Effector CD8-positive, alpha-beta T cell (primary cell): ENCODE data around the gene SLFN12L.
A peak's percentile ranks its signal among the peaks of the same experiment; 100 is the strongest.
"Not testable (repeated sequence)": the region's sequence is repeated elsewhere in the genome, so short reads cannot be mapped to it uniquely, and the experiment has no call there.

Experiments
- DNase-seq: peaks from one replicate; lab custom pipeline; 2025; lab: John Stamatoyannopoulos, UW
- total RNA-seq, 4 experiments: gene quantifications; one replicate each; lab custom pipeline; 2026; lab: John Stamatoyannopoulos, UW

The SLFN12L gene
- 156 to 615 (median 376) reads per million in 4 experiments for total RNA-seq

DNA sequence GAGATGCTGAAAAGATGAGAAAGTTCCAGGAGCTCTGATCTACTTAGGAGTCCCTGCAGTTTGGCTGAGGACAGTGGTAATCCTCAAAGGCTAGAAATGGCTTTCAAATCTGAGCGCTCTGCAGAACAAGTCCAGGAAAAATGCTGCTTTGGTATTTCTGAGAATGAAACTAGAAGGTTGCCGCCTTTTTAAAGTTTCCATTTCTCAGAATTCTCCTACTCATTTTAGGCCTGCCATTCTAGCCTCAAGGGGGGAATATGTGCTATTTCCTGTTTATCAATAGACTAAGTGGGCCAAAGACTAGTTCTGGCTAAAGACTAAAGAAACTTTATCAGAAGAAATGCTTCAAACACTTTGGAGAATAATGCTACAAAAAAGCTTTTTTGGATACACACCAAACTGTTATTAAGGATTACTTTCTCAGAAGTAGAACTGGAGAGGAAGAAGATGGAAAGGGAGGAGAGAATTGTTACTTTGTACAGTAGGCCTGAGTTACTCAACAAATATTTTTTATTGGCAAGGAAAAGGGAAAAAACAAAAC lies at the start of gene SLFN12L:
Gene SLFN12L (minus strand): TSS at position 78 of the 541 bp plus-strand sequence. CDS start 15,314 bp downstream, outside the sequence.
- no peak for DNase-seq

DNA sequence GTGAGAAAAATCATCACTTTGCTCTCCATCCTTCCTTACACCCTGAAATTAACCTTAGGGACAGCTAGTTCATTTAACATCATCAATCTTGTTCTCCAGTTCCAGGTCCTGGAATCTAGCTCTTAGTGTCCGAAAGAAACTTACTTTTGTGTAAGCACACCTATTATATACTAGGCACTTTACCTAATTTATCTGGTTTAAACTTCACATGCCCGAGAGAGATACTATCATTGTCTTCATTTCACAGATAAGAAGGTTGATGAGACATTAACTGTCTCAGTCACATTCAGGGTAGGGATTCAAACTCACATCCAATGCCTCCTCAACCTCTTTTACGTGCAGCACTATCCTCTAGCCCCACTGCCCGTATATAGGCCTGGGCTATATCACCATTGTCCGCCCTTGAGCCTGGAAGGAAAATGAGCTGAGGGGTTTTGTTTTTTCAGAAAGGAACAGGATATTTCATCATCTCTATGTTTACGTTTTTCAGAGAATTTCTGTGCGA lies 49.1 kb upstream of the SLFN12L start:
- DNase-seq, result no peak

DNA sequence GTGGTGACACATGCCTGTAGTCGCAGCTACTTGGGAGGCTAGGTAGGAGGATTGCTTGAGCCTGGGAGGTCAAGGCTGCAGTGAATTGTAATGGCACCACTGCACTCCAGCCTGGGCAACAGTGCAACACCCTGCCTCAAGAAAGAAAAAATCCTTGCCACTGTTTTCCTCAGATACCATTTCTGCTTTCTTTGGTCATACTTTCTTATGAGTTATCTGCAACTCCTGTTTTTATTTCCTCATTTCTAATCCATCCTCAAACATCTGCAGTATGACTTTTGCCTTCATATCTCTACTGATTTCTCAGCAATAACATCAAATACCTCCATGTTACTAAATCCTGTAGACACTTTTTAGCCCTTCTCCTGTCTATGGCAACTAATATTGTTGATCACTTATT lies 46.6 kb upstream of the SLFN12L start:
- DNase-seq, result no peak

DNA sequence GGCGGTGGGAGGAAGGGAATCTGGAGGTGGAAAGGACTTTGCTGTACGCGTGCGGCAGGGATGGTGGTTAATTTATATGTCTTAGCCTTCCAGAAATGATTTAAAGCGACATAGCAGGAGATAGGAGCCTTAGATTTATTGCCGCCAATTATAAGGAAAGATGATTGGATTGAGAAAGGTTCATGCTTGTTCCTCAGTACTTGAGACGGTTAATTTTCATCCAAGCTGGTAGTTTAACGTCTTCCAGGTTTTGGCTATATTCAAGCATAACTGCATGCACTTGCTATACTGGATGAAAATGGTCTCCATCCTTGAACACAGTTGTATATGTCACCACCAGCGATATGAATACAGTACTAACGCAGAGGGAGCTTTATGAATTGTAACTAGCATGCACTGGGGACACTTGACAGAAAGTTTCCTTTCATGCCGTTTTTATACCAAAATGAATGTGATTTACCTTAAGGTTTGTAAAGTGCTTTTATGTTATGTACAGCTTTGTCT lies 41.5 kb upstream of the SLFN12L start:
- no peak for DNase-seq

DNA sequence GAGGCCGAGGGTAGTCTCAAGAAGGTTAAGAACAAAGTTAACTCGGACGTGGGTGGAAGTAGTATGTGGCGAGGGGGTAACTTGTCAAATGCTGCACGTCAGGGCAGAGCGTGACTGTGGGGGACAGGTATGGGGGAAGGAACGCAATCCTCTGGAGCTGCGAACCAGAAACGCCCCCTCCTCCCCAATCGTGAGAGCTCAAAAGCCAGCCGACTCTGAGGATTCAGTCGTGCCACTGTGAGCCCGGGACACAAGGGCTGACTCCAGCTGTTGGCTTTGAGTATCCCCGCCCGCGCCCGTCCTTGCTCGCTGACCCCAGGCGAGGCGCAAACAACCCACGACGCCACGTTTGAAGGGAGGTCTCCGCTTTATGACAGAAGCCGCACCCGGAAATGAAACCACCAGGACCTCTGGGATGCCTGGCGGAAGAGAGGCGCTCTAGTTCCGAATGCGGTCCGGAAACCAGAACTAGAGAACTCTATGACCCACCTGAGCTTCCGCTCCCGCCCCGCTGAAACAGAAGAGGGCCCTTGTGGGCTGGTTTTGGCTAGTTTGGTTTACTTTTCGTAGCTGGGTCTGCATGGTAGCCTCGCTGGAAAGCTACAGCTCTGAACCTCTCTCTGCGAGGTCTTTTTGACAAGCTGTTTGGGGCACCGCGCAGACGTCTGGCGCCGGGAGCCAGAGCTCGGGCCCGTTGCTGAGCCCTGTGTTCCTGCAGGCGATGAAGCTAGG lies 40.9 kb upstream of the SLFN12L start, which contains the start of gene PEX12:
Gene PEX12 (minus strand): TSS at position 375 of the 732 bp plus-strand sequence. CDS start 550 bp downstream, outside the sequence.
- peak; percentile 78 for DNase-seq

DNA sequence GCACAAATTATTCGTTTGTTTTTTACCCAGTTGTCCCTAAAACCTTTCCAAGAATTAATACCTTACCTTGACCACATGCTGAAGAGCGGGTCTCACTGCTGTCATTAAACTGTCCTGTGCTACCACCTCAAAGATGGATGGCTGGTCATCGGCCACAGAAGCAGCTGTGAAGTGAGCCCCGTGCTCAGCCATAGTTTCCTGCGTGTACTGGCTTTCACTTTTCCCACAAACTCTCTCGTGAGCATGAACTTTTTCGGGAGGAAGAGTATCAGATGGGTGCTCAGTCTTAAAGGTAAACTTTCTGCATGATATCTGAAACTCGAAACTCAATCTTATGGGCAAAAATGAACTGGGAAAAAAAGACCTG lies 40.3 kb upstream of the SLFN12L start:
- no peak for DNase-seq

DNA sequence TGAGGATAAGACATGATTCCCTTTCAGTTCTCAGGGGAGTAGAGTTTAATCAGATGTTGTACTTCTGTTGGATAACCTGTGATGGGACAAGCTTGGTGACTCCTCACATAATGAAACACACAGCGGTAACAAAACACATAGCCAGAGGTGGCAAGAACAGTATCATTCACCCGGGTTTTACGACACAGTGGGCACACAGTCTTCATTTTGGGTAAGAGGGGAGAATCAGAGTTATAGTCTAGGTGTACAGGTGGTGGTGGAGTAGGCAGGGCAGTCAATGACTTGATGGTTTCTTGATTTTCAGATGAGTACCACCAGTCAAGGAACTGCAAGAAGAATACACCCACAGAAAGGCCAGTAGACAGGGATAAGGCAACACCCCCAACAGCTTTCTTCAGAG lies 38.3 kb upstream of the SLFN12L start:
- DNase-seq, result no peak

DNA sequence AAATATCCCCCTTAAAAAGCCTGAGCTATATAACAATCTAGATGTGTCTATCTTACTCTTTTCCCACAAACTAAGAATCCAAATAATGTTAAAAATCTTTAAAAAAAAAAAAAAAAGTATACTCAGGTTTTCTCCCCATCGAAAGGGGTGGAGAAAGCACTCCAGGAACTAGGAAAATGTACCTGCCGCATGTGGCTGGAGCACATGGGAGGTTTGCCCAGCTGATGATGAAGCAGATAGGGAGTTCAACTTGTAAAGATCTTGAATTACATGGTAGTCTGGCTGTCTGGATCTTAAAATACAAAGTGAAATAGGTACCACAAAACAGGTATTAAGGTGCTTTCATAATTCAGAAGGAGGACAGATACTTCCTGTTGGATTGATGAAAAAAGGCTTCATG lies 31.9 kb upstream of the SLFN12L start:
- no peak for DNase-seq

DNA sequence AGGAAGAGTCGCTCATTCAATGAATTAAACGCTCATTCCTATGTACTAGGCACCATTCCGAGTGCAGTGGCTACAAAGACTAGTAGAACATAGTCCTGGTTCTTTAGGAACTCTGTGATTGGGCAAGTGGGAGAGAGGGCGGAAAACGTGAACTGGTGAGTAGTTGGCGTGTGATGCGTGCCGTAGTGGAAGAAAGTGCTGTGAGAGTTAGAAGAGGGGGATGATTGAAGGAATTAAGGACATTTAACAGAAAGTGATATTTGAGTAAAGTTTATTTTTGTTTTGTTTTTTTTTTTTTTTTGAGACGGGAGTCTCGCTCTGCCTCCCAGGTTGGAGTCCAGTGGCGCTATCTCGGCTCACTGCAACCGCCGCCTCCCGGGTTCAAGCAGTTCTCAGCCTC lies 31.1 kb upstream of the SLFN12L start:
- no peak for DNase-seq

DNA sequence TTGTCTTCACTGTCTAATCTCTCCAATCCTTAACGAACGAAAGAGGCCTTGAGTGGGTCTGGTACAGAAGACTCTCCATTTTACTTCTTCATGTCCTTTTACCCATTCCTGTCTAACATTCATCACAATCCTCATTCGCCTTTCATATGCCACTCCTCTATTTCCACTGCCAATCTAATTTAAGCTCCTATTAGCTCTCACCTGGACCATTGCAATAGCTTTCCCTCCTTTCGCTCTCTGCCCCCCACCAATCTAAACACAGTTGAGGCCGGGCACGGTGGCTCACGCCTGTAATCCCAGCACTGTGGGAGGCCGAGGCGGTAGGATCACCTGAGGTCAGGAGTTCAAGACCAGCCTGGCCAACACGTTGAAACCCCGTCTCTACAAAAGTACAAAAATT lies 29.5 kb upstream of the SLFN12L start:
- DNase-seq, result no peak

DNA sequence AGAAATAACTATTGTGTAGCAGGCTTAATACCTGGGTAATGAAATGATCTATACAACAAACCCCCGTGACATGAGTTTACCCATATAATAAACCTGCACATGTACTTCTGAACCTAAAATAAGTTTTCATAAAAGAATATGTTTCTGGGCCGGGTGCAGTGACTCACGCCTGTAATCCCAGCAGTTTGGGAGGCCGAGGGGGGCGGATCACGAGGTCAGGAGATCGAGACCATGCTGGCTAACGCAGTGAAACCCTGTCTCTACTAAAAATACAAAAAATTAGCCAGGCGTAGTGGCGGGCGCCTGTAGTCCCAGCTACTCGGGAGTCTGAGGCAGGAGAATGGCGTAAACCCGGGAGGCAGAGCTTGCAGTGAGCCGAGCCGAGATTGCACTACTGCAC lies 25.7 kb upstream of the SLFN12L start:
- DNase-seq, result not testable (repeated sequence)

DNA sequence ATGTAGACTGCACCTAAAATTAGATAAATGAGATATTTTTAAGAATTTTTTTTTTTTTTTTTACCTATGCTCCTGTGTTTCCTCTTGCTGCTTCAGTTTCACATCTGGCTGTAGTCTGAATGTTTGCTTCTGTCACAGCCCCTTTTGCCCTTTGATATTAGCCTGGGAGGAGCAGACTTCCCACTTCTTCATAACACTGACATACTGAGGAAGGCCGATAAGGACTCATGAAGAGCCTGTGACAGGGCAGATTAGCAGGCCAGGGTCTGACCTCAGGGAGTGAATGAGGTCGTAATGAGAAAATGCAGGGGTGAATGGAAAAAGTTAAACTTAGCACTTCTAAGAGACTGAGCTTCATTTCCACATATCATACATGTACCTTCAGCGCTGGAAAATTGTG lies 23.2 kb upstream of the SLFN12L start, which contains the start of gene SLFN14:
Gene SLFN14 (minus strand): TSS at position 117 of the 400 bp plus-strand sequence. CDS start 2,757 bp downstream, outside the sequence.
- no peak for DNase-seq

DNA sequence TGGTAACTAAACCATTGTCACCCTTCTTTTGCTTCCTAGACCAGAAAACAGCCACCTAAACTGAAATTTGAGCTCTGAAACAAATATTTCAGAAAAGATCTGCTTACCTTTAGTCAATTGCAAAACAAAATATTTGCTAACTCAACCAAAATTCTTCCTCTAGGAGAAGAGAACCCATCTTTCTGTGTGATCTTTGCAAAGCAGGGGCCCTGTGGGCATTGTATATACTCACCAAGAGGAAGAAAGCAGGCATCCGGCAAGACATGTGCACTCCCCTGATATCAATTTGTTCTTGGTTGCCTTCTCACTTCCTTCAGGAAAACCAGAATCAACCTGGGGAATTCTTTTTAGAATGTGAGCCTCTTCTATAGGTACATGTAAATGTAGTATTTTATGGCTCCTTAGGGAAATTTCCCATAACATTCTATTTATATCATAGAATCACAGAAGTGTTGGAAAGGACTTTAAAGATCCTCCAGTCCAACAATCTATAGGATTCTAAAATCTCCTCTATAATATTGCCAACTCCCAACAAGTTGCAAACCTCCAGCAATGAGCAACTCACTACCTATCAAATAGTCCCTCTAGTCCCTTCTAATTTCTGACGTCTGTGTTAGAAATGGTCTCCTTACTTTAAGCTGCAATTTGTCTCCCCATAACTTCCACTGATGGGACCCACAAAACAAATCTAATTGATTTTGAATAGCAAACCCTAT lies 22.2 kb upstream of the SLFN12L start:
- no peak for DNase-seq

DNA sequence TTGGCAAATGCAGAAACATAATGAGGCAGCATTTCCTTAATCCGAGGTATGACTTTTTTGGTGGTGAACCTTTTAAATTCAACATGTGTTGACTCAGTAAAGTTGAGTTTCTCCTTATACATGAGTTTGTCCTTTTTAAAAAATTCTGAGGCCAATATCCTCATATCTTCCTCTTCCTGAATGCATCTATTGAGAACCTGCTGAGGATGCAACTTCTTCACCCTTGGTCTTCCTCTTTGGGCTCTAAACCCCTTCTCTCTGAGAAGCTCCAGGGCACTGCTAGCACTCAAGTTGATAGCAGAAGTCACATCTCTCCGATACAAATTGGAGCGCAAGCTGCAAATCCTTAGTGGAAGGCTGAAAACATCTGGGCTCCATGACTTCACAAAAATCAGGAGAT lies 19.9 kb upstream of the SLFN12L start:
- no peak for DNase-seq

DNA sequence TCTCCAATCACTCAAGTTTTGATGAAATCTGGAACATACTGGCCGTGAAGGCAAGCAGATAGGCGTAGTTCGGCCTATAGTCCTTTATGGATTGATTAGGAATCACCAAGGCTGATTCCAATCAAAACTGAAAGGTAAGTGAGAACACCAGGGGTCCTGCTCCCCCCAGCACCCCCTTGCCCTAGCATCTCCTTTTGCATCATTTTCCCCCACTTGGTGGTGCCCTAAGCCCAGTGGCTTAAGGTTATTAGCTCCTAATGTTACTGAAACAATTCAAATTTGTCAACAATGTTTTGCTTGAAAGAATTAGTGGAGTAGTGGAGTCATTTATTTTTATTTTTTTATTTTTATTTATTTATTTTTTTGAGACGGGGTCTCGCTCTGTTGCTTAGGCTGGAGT lies 18.2 kb upstream of the SLFN12L start:
- DNase-seq, result no peak

DNA sequence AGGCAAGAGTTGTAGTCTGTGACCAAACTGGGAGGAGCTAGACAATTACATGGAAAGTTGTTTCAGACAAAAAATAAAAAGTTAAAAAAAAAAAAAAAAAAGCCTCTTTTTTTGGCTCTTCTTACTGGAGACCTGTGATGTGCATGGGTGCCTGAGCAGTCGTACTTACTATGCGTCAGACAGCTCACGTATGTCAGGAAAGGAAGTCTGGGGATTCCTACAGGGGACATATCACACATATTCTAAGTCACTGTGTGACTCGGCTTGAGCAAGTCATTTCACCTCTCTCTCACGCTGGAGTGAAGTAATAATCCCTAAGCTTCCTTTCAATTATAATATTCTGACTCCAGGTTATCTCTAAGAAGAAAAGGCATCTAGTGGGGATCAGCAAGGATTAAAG lies 17.2 kb upstream of the SLFN12L start:
- DNase-seq, result no peak

DNA sequence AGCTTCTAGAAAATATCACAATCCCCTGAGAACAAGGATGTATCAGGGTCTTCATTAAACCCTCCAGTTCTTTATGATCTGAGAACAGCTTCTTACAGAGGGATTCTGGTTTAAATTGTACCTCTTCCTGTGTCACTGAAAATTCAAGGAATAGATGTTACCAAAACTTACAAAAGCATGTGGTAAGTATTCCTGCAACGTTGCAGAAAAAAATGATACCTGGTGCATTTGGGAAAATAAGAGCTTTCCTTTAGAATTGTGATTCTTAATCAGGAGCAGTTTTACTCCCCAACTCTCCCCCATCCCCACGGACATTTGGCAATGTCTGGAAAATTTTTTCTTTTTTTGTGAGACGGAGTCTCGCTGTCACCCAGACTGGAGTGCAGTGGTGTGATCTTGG lies 15.8 kb upstream of the SLFN12L start:
- DNase-seq, result no peak

DNA sequence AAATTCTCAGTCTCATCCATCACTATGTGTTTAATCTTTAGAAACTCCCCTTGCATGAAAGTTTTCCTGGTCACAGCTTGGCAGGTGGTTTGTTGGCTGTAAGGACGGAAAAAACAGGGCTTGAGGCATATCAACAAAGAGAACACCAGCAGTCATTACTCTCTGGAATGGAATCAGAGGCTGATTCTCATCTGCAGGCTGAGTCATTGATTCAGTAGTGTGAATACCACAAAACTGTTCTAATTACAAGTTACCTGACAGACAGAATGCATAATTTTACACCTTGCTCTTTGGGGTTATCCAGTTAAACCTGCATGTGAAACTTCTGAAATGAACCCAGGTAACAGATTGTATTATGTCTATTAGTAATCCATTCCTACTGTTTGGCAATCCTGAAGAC lies 11.5 kb upstream of the SLFN12L start:
- no peak for DNase-seq

DNA sequence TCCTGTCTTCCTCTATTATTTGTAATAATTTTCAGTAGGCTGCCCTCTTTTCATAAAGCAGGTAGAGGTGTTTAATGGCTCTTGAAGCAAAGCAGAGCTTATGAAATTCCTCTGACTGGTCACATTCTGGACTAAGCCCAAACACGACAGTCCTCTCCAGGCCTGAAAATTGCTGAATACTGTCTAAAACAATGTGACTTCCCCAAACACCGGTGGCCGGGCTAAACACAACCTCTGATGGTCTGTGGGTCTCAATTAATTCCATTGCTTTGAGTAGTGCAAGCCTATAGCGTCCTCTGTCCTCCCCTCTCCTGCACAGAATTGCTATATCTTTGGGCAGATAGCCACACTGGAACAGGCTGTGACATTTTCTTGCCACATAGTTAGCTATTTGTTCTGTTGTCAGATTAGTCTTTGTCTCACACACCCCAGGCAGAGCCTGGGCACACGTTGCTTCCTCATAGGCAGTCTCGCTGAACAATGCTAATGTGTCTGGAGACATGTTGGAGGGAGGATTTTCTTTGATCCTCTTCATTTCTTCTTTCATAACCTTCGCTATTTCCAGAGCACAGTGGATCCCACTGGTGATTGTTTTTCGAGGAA lies 10.8 kb upstream of the SLFN12L start:
- DNase-seq, result no peak

DNA sequence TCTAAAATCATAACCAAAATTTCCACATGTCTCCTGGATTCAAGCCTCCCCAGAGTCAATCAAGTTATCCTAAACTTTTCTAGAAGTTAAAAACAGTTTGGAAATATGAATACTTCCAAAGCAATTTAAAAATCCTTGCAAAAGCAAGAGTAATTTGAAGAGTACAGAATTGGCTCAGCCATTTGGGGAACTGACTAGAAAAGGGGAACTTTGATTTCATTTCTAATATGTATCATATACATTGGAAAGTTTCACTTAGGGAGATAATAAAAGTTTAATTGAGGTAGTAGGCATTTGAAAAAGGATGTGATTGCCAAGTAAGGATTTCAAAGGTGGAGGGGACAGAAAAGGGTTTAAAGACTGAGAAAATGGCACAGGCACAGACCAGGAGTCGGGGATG lies 9.0 kb upstream of the SLFN12L start:
- no peak for DNase-seq

DNA sequence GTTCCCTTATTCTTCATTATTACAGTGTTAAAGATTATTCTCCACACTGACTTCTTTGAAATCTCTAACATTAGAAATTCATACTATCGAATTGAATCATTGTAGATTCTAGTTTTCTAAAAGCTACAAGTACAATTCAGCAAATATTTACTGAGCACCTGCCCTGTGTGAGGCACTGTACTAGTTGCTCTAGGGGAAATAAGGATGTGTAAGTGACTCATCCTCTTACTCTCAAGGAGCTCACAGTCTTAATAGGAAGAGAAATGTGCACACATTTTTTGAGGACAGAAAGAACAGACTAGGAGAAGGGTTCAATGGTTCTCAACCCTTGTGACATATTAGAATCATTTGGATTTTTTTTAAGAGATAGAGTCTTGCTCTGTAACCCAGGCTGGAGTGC lies 7.7 kb upstream of the SLFN12L start:
- no peak for DNase-seq

DNA sequence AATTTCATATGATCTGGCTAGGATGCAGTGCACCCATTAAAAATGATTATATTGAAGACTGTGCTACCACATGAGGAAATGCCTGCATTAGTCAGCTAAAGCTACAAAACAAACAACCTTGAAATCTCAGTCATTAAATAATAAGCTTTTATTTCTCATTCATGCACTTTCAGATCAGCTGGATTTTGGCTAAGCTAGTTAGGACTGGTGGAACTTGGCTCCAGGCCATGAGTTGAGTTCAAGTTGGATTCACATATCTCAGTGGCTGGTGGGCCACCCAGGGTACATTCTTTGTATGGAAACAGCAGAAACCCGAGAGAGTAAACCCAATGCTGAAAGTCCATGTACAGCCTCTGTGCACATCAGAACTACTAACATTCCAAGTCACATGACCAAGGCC lies 6.4 kb upstream of the SLFN12L start:
- DNase-seq, result no peak
